Karpas-422 (cell line): ENCODE data around the gene ABCF1. TPM values are rescaled to one million over a fixed set of nuclear protein-coding genes. Genes with fewer than 3 reads are reported as not detected.

Source experiments
- DNase-seq: peaks from one replicate; pipeline ENCODE4 v3.0.0-alpha.2; 2015
- H2AFZ ChIP-seq: fragments of 200-600 bp; sonication (generic); 2 replicates; pipeline ENCODE4 v1.6.1; 2014; ENCODE audit warnings: antibody characterized with exemption, low read length, mixed read lengths
- H3K27ac ChIP-seq: fragments of 200-600 bp; sonication (generic); 2 replicates; pipeline ENCODE4 v1.5.1; 2014; ENCODE audit warnings: mild to moderate bottlenecking, low read length, moderate library complexity
- H3K27me3 ChIP-seq: fragments of 200-600 bp; sonication (generic); 2 replicates; pipeline ENCODE4 v1.6.1; 2014; ENCODE audit warnings: low read length, mixed read lengths
- H3K36me3 ChIP-seq: fragments of 200-600 bp; sonication (generic); 2 replicates; pipeline ENCODE4 v1.6.1; 2014; ENCODE audit warnings: low read length, mixed read lengths; ENCODE audit not compliant: insufficient read depth
- H3K4me1 ChIP-seq: fragments of 200-600 bp; sonication (generic); 2 replicates; pipeline ENCODE4 v1.6.1; 2014; ENCODE audit warnings: mild to moderate bottlenecking, low read length, mixed read lengths
- H3K4me2 ChIP-seq: fragments of 200-600 bp; sonication (generic); 2 replicates; pipeline ENCODE4 v1.6.1; 2014; ENCODE audit warnings: low read length, low read depth, mild to moderate bottlenecking; ENCODE audit not compliant: poor library complexity, severe bottlenecking
- H3K4me3 ChIP-seq: fragments of 200-600 bp; sonication (generic); 2 replicates; pipeline ENCODE4 v1.5.1; 2014; ENCODE audit warnings: mild to moderate bottlenecking, antibody characterized with exemption, low read length, mixed read lengths
- H3K79me2 ChIP-seq: fragments of 200-600 bp; sonication (generic); 2 replicates; pipeline ENCODE4 v1.6.1; 2014; ENCODE audit warnings: mild to moderate bottlenecking, low read length, mixed read lengths
- H3K9ac ChIP-seq: fragments of 200-600 bp; sonication (generic); 2 replicates; pipeline ENCODE4 v1.6.0; 2014; ENCODE audit warnings: low read length
- H3K9me2 ChIP-seq: fragments of 200-600 bp; sonication (generic), shearing (Covaris generic); replicated peaks from 2 replicates; pipeline ENCODE4 v1.6.0; 2014; ENCODE audit warnings: mild to moderate bottlenecking, low read length, moderate library complexity; ENCODE audit not compliant: insufficient read depth
- H3K9me3 ChIP-seq: fragments of 300-700, 200-600 bp; sonication (generic); 2 replicates; pipeline ENCODE4 v1.6.1; 2014; ENCODE audit warnings: low read length, mixed read lengths
- H4K20me1 ChIP-seq: fragments of 200-600 bp; sonication (generic); 2 replicates; pipeline ENCODE4 v1.6.1; 2014; ENCODE audit warnings: mild to moderate bottlenecking, antibody characterized with exemption, low read length, low read depth; ENCODE audit not compliant: insufficient read depth
- total RNA-seq: library from RNA; depleted of rRNA; stranded (reverse); fragments of >200 nt; shearing (Covaris generic); gene quantifications from 2 replicates; pipeline ENCODE4 v1.2.3, GENCODE V29; 2014; ENCODE audit warnings: low replicate concordance

The ABCF1 gene
- total RNA-seq, 1 experiment from 2014 or later, result 14.4 TPM

- H3K79me2 ChIP-seq, result no peaks in the 10 kb centered on the region
- H3K27me3 ChIP-seq, result no peaks in the 10 kb centered on the region
- H3K9me2 ChIP-seq, result no peaks in the 10 kb centered on the region
- peak overlapping the region; percentile 52; the same call in 1 of the 2 replicates for H2AFZ ChIP-seq
- peak; percentile 94 for DNase-seq
- peak overlapping the region; percentile 58 for H3K4me3 ChIP-seq
- no peaks in the 10 kb centered on the region for H3K9me3 ChIP-seq
- peak overlapping the region; percentile 32 for H3K9ac ChIP-seq
- H3K27ac ChIP-seq, result no peak overlapping the region
- no peaks in the 10 kb centered on the region for H4K20me1 ChIP-seq
- H3K4me1 ChIP-seq, result peaks cover 18% of the 10 kb centered on the region
- peak overlapping the region; percentile 76 for H3K4me2 ChIP-seq
- no peaks in the 10 kb centered on the region; the same call in 1 of the 2 replicates for H3K36me3 ChIP-seq
Measured at GRCh38 chr6:30541515-30542403, 29.5 kb upstream of the ABCF1 start.

GRCh38 chr6:30542404-30542725, 28.9 kb upstream of the ABCF1 start:
- Histone ChIP-seq H3K4me1 (peaks cover 18% of the 10 kb centered on the region), H3K4me3 (peak overlapping the region; percentile 58), H3K27me3 (no peaks in the 10 kb centered on the region), H3K79me2 (no peaks in the 10 kb centered on the region), H2AFZ (no peak overlapping the region), H3K27ac (0 out of 2 replicates have a peak overlapping the region, but pooled peaks have one; percentile 5), H3K9ac (peak overlapping the region; percentile 32; the same call in 1 of the 2 replicates), H4K20me1 (no peaks in the 10 kb centered on the region), H3K9me3 (no peaks in the 10 kb centered on the region), H3K4me2 (peak overlapping the region; percentile 76), H3K9me2 (no peaks in the 10 kb centered on the region), H3K36me3 (no peaks in the 10 kb centered on the region; the same call in 1 of the 2 replicates)
- peak; percentile 69 for DNase-seq

GRCh38 chr6:30542915-30543314, 28.3 kb upstream of the ABCF1 start:
- Histone ChIP-seq H3K79me2 (no peaks in the 10 kb centered on the region), H3K36me3 (no peaks in the 10 kb centered on the region; the same call in 1 of the 2 replicates), H3K4me2 (peak overlapping the region; percentile 76), H3K9ac (0 out of 2 replicates have a peak overlapping the region, but pooled peaks have one; percentile 32), H3K9me2 (no peaks in the 10 kb centered on the region), H2AFZ (no peak overlapping the region), H3K4me3 (no peak overlapping the region), H3K27me3 (no peaks in the 10 kb centered on the region), H3K4me1 (peaks cover 18% of the 10 kb centered on the region), H3K9me3 (no peaks in the 10 kb centered on the region), H4K20me1 (no peaks in the 10 kb centered on the region), H3K27ac (0 out of 2 replicates have a peak overlapping the region, but pooled peaks have one; percentile 5)
- no peak for DNase-seq

- no peak overlapping the region for H3K27ac ChIP-seq
- H3K4me3 ChIP-seq, result no peak overlapping the region
- H2AFZ ChIP-seq, result no peak overlapping the region
Measured at GRCh38 chr6:30543821-30544220, 27.4 kb upstream of the ABCF1 start.

GRCh38 chr6:30544666-30545272, 26.5 kb upstream of the ABCF1 start:
- peak; percentile 81 for DNase-seq
- H3K9me2 ChIP-seq, result no peaks in the 10 kb centered on the region
- no peak overlapping the region for H3K27ac ChIP-seq
- H2AFZ ChIP-seq, result no peak overlapping the region
- H3K4me1 ChIP-seq, result peaks cover 18% of the 10 kb centered on the region
- no peaks in the 10 kb centered on the region for H3K27me3 ChIP-seq
- H3K36me3 ChIP-seq, result no peaks in the 10 kb centered on the region; the same call in 1 of the 2 replicates
- no peaks in the 10 kb centered on the region for H4K20me1 ChIP-seq
- H3K4me2 ChIP-seq, result no peak overlapping the region
- H3K4me3 ChIP-seq, result no peak overlapping the region
- H3K9ac ChIP-seq, result no peak overlapping the region
- H3K9me3 ChIP-seq, result no peaks in the 10 kb centered on the region
- no peaks in the 10 kb centered on the region for H3K79me2 ChIP-seq

More at GRCh38 chr6:30543821-30544220, 27.4 kb upstream of the ABCF1 start:
- H3K27me3 ChIP-seq, result no peaks in the 10 kb centered on the region
- H3K36me3 ChIP-seq, result no peaks in the 10 kb centered on the region; the same call in 1 of the 2 replicates
- peaks cover 18% of the 10 kb centered on the region for H3K4me1 ChIP-seq
- H3K4me2 ChIP-seq, result no peak overlapping the region
- no peak for DNase-seq
- no peak overlapping the region for H3K9ac ChIP-seq
- no peaks in the 10 kb centered on the region for H4K20me1 ChIP-seq
- H3K9me3 ChIP-seq, result no peaks in the 10 kb centered on the region
- H3K79me2 ChIP-seq, result no peaks in the 10 kb centered on the region
- no peaks in the 10 kb centered on the region for H3K9me2 ChIP-seq

- H3K4me3 ChIP-seq, result no peak overlapping the region
- H3K4me2 ChIP-seq, result no peak overlapping the region
- H3K9ac ChIP-seq, result no peak overlapping the region
- H3K27me3 ChIP-seq, result no peaks in the 10 kb centered on the region
- DNase-seq, result no peak
- no peaks in the 10 kb centered on the region for H3K9me3 ChIP-seq
- no peaks in the 10 kb centered on the region for H3K79me2 ChIP-seq
- no peaks in the 10 kb centered on the region for H3K9me2 ChIP-seq
- peaks cover 8% of the 10 kb centered on the region for H3K4me1 ChIP-seq
- no peaks in the 10 kb centered on the region for H4K20me1 ChIP-seq
- H2AFZ ChIP-seq, result no peak overlapping the region
- peaks cover 8% of the 10 kb centered on the region; the same call in 1 of the 2 replicates for H3K36me3 ChIP-seq
- H3K27ac ChIP-seq, result no peak overlapping the region
Measured at GRCh38 chr6:30547454-30547853, 23.8 kb upstream of the ABCF1 start.

GRCh38 chr6:30548375-30548774, 22.9 kb upstream of the ABCF1 start:
- no peak overlapping the region for H3K9ac ChIP-seq

GRCh38 chr6:30554404-30554803, 16.8 kb upstream of the ABCF1 start:
- peaks cover 22% of the 10 kb centered on the region for H3K36me3 ChIP-seq

More at GRCh38 chr6:30548375-30548774, 22.9 kb upstream of the ABCF1 start:
- Histone ChIP-seq H3K27me3 (no peaks in the 10 kb centered on the region), H3K36me3 (peaks cover 8% of the 10 kb centered on the region; the same call in 1 of the 2 replicates), H3K79me2 (peaks cover 2% of the 10 kb centered on the region; the same call in 1 of the 2 replicates), H3K4me1 (no peaks in the 10 kb centered on the region), H4K20me1 (no peaks in the 10 kb centered on the region), H3K9me3 (no peaks in the 10 kb centered on the region), H3K9me2 (no peaks in the 10 kb centered on the region), H2AFZ (no peak overlapping the region), H3K4me3 (no peak overlapping the region), H3K4me2 (no peak overlapping the region), H3K27ac (no peak overlapping the region)
- DNase-seq, result no peak

More at GRCh38 chr6:30554404-30554803, 16.8 kb upstream of the ABCF1 start:
- peaks cover 45% of the 10 kb centered on the region for H3K79me2 ChIP-seq
- peak overlapping the region; percentile 90 for H3K4me2 ChIP-seq
- peaks cover 8% of the 10 kb centered on the region; the same call in 1 of the 2 replicates for H4K20me1 ChIP-seq
- no peaks in the 10 kb centered on the region for H3K9me3 ChIP-seq
- H3K9me2 ChIP-seq, result no peaks in the 10 kb centered on the region
- no peak for DNase-seq
- peaks cover 19% of the 10 kb centered on the region for H3K4me1 ChIP-seq
- H3K9ac ChIP-seq, result peak overlapping the region; percentile 95
- no peak overlapping the region for H3K27ac ChIP-seq
- H3K4me3 ChIP-seq, result peak overlapping the region; percentile 90
- no peak overlapping the region for H2AFZ ChIP-seq
- H3K27me3 ChIP-seq, result no peaks in the 10 kb centered on the region
